SU-DHL-6 (cell line): Measurements from ENCODE around the gene TXN2.
"Not testable (repeated sequence)": the region's sequence is repeated elsewhere in the genome, so short reads cannot be mapped to it uniquely, and the experiment has no call there.

ENCODE experiments used
- H2AFZ ChIP-seq: fragments of 200-600 bp; sonication (generic); 2 replicates; pipeline ENCODE4 v1.6.1; 2014; ENCODE audit warnings: low read depth, mild to moderate bottlenecking, moderate library complexity, mixed read lengths, antibody characterized with exemption, low read length; ENCODE audit not compliant: severe bottlenecking
- H3F3A ChIP-seq: fragments of 200-600 bp; shearing (Covaris generic); 2 replicates; pipeline ENCODE4 v1.6.0; 2016; ENCODE audit warnings: antibody characterized with exemption, mild to moderate bottlenecking; ENCODE audit not compliant: insufficient read depth
- H3K27ac ChIP-seq: fragments of 200-600 bp; sonication (generic); 2 replicates; pipeline ENCODE4 v1.5.1; 2016; ENCODE audit warnings: low read depth, mild to moderate bottlenecking, low read length, moderate library complexity, mixed read lengths
- H3K27me3 ChIP-seq: fragments of 200-600 bp; sonication (generic), shearing (Covaris generic); 2 replicates; pipeline ENCODE4 v1.6.0; 2014; ENCODE audit warnings: mild to moderate bottlenecking, low read length
- H3K36me3 ChIP-seq: fragments of 200-600 bp; sonication (generic); 2 replicates; pipeline ENCODE4 v1.6.1; 2014; ENCODE audit warnings: mild to moderate bottlenecking, low read length, mixed read lengths
- H3K4me2 ChIP-seq: fragments of 300-600, 200-600 bp; shearing (Covaris generic), sonication (generic); 2 replicates; pipeline ENCODE4 v1.6.0; 2014; ENCODE audit warnings: low read length, low read depth, mild to moderate bottlenecking; ENCODE audit not compliant: poor library complexity, severe bottlenecking
- H3K4me3 ChIP-seq: fragments of 200-600 bp; sonication (generic); 2 replicates; pipeline ENCODE4 v1.5.1; 2014; ENCODE audit warnings: antibody characterized with exemption, low read length, mild to moderate bottlenecking, mixed read lengths; ENCODE audit not compliant: insufficient read depth, poor library complexity, severe bottlenecking
- H3K79me2 ChIP-seq: fragments of 200-600 bp; sonication (generic); 2 replicates; pipeline ENCODE4 v1.6.1; 2014; ENCODE audit warnings: mild to moderate bottlenecking, low read length, moderate library complexity; ENCODE audit not compliant: insufficient read depth
- H3K9ac ChIP-seq: fragments of 200-600 bp; sonication (generic); 2 replicates; pipeline ENCODE4 v1.7.0; 2014; ENCODE audit warnings: mild to moderate bottlenecking, low read length
- H3K9me2 ChIP-seq: fragments of 200-600 bp; sonication (generic); replicated peaks from 2 replicates; pipeline ENCODE4 v1.6.1; 2014; ENCODE audit warnings: low read length; ENCODE audit not compliant: insufficient read depth
- H3K9me3 ChIP-seq: fragments of 200-600 bp; sonication (generic); 2 replicates; pipeline ENCODE4 v1.6.1; 2014; ENCODE audit warnings: low read length, mixed read lengths; ENCODE audit not compliant: insufficient read depth
- H4K20me1 ChIP-seq: fragments of 200-600 bp; sonication (generic); 2 replicates; pipeline ENCODE4 v1.6.1; 2014; ENCODE audit warnings: low read depth, mild to moderate bottlenecking, antibody characterized with exemption, low read length, moderate library complexity, mixed read lengths
- CTCF ChIP-seq: fragments of 200-600 bp; sonication (generic); IDR thresholded peaks from one replicate; pipeline ENCODE4 v1.5.1; 2017; ENCODE audit warnings: antibody characterized with exemption, mild to moderate bottlenecking, low read length, moderate library complexity; ENCODE audit not compliant: insufficient read depth, poor library complexity, severe bottlenecking
- EZH2phosphoT487 ChIP-seq: fragments of 200-600 bp; sonication (generic), shearing (Covaris generic); conservative IDR thresholded peaks from 2 replicates; pipeline ENCODE4 v1.6.1; 2018; ENCODE audit warnings: mild to moderate bottlenecking, antibody characterized with exemption, low read length, moderate library complexity, mixed read lengths

TXN2 gene

GRCh38 chr22:36430863-36431262, 50.6 kb downstream of the TXN2 start:
- H3K27me3 ChIP-seq = no peaks in the 10 kb centered on the region
- H4K20me1 ChIP-seq = no peaks in the 10 kb centered on the region
- TF ChIP-seq EZH2phosphoT487 (no peak), CTCF (no peak)
- H3K9me2 ChIP-seq = no peaks in the 10 kb centered on the region
- no peaks in the 10 kb centered on the region for H3F3A ChIP-seq
- no peak overlapping the region for H2AFZ ChIP-seq
- H3K4me3 ChIP-seq = no peak overlapping the region
- H3K9me3 ChIP-seq = no peaks in the 10 kb centered on the region
- no peak overlapping the region for H3K4me2 ChIP-seq
- no peak overlapping the region for H3K27ac ChIP-seq
- H3K36me3 ChIP-seq = no peaks in the 10 kb centered on the region
- no peaks in the 10 kb centered on the region for H3K79me2 ChIP-seq
- H3K9ac ChIP-seq = no peak overlapping the region

- H2AFZ ChIP-seq, H3K4me3 ChIP-seq, H3K4me2 ChIP-seq, H3K9me3 ChIP-seq, H3K36me3 ChIP-seq, H4K20me1 ChIP-seq, H3K9me2 ChIP-seq, H3K79me2 ChIP-seq, H3F3A ChIP-seq, H3K27ac ChIP-seq, H3K9ac ChIP-seq, H3K27me3 ChIP-seq: not testable (repeated sequence)
Observed at GRCh38 chr22:36427952-36428351, 53.5 kb downstream of the TXN2 start.

GRCh38 chr22:36425977-36426523, 55.4 kb downstream of the TXN2 start:
- Histone ChIP-seq H3F3A (no peaks in the 10 kb centered on the region), H4K20me1 (no peaks in the 10 kb centered on the region), H3K27ac (no peak overlapping the region), H3K79me2 (no peaks in the 10 kb centered on the region), H3K4me2 (no peak overlapping the region), H3K4me3 (no peak overlapping the region), H3K9me3 (no peaks in the 10 kb centered on the region), H3K9me2 (no peaks in the 10 kb centered on the region), H3K9ac (no peak overlapping the region), H3K27me3 (no peaks in the 10 kb centered on the region), H2AFZ (no peak overlapping the region), H3K36me3 (no peaks in the 10 kb centered on the region)
- no peak for TF ChIP-seq CTCF
- TF ChIP-seq EZH2phosphoT487 = no peak

- H3F3A ChIP-seq = no peaks in the 10 kb centered on the region
- H3K9me2 ChIP-seq = no peaks in the 10 kb centered on the region
- H3K27ac ChIP-seq = no peak overlapping the region
- H3K4me3 ChIP-seq = no peak overlapping the region
- no peak overlapping the region for H3K4me2 ChIP-seq
- no peaks in the 10 kb centered on the region for H3K27me3 ChIP-seq
- no peaks in the 10 kb centered on the region for H3K79me2 ChIP-seq
- H3K9me3 ChIP-seq = no peaks in the 10 kb centered on the region
- H4K20me1 ChIP-seq = no peaks in the 10 kb centered on the region
- no peak for TF ChIP-seq CTCF
- H3K9ac ChIP-seq = no peak overlapping the region
- H3K36me3 ChIP-seq = no peaks in the 10 kb centered on the region
- H2AFZ ChIP-seq = no peak overlapping the region
Observed at GRCh38 chr22:36424901-36425579, 56.4 kb downstream of the TXN2 start.

- H3K36me3 ChIP-seq, H3K27ac ChIP-seq, H2AFZ ChIP-seq, H3K27me3 ChIP-seq, H3K9me3 ChIP-seq, H3K79me2 ChIP-seq, H3K9ac ChIP-seq, H3K4me3 ChIP-seq, H3F3A ChIP-seq, H3K4me2 ChIP-seq, H4K20me1 ChIP-seq, H3K9me2 ChIP-seq: not testable (repeated sequence)
Observed at GRCh38 chr22:36424466-36424865, 57.0 kb downstream of the TXN2 start.
